CD4-positive, alpha-beta T cell treated with Interferon alpha-2 for 1 hour (primary cell): ENCODE measurements around the gene GLI3.

ENCODE experiments used
- DNase-seq, 2 donors: peaks; one replicate each; pipeline ENCODE4 v3.0.0-alpha.2; 2020 to 2022

Gene GLI3

GRCh38 chr7:41956705-41957104 is 280.3 kb downstream of the GLI3 start:
- no peak for DNase-seq

GRCh38 chr7:41955893-41956675 is 280.9 kb downstream of the GLI3 start:
- DNase-seq, result no peak

GRCh38 chr7:41955451-41955850 is 281.6 kb downstream of the GLI3 start:
- no peak for DNase-seq

- DNase-seq, result no peak
Observed at GRCh38 chr7:41954976-41955375, 282.0 kb downstream of the GLI3 start.

GRCh38 chr7:41948503-41948902 is 288.5 kb downstream of the GLI3 start:
- no peak for DNase-seq

- peak; percentile 62 to 71 for DNase-seq
Observed at GRCh38 chr7:41943094-41943577, 293.9 kb downstream of the GLI3 start.

GRCh38 chr7:41942468-41943093 is 294.4 kb downstream of the GLI3 start:
- no peak for DNase-seq

- DNase-seq, result peak; percentile 55 to 61
Observed at GRCh38 chr7:41940760-41941343, 296.2 kb downstream of the GLI3 start.

GRCh38 chr7:41938371-41938770 is 298.6 kb downstream of the GLI3 start:
- DNase-seq, result no peak

- DNase-seq, result no peak
Observed at GRCh38 chr7:41933427-41933826, 303.6 kb downstream of the GLI3 start.

GRCh38 chr7:41931263-41931646 is 305.8 kb downstream of the GLI3 start:
- DNase-seq, result no peak

GRCh38 chr7:41930538-41931262 is 306.3 kb downstream of the GLI3 start:
- DNase-seq, result no peak

GRCh38 chr7:41928781-41929180 is 308.2 kb downstream of the GLI3 start:
- no peak for DNase-seq

GRCh38 chr7:41928166-41928565 is 308.8 kb downstream of the GLI3 start:
- DNase-seq, result no peak

GRCh38 chr7:41927380-41927779 is 309.6 kb downstream of the GLI3 start:
- DNase-seq, result no peak

GRCh38 chr7:41925946-41926345 is 311.1 kb downstream of the GLI3 start:
- DNase-seq, result no peak

GRCh38 chr7:41924796-41925195 is 312.2 kb downstream of the GLI3 start:
- no peak for DNase-seq

GRCh38 chr7:41922373-41922772 is 314.6 kb downstream of the GLI3 start:
- DNase-seq, result no peak

GRCh38 chr7:41921453-41921981 is 315.5 kb downstream of the GLI3 start:
- no peak for DNase-seq

- DNase-seq, result no peak
Observed at GRCh38 chr7:41918597-41918996, 318.4 kb downstream of the GLI3 start.

GRCh38 chr7:41916450-41916927 is 320.5 kb downstream of the GLI3 start:
- DNase-seq, result no peak

- DNase-seq, result no peak
Observed at GRCh38 chr7:41915871-41916270, 321.1 kb downstream of the GLI3 start.
